Effector memory CD8-positive, alpha-beta T cell (primary cell): ENCODE measurements around the gene SELPLG.
A peak's percentile ranks its signal among the peaks of the same experiment; 100 is the strongest.
"Not testable (repeated sequence)": the region's sequence is repeated elsewhere in the genome, so short reads cannot be mapped to it uniquely, and the experiment has no call there.

Experiments used
- ATAC-seq: fragments of 150-1000 bp; cut with Tn5 transposase; replicated peaks from 2 replicates; pipeline ENCODE4 v1.10.0; 2021; ENCODE audit warnings: mild to moderate bottlenecking, moderate library complexity
- DNase-seq, 3 experiments: peaks; one replicate each; pipeline ENCODE4 v3.0.0; 2021
- H3K27ac Mint-ChIP-seq, 2 donors: one replicate each; pipeline ENCODE4 v1.8.0; 2022; ENCODE audit warnings: mild to moderate bottlenecking in 2 of 2, mixed read lengths in 2 of 2, moderate library complexity in 2 of 2
- H3K27me3 Mint-ChIP-seq, 2 donors: one replicate each; pipeline ENCODE4 v1.8.0; 2022; ENCODE audit warnings: mixed read lengths in 2 of 2
- H3K36me3 Mint-ChIP-seq: one replicate; pipeline ENCODE4 v1.8.0; 2022; ENCODE audit warnings: mild to moderate bottlenecking, moderate library complexity, mixed read lengths; ENCODE audit not compliant: insufficient read depth
- H3K4me1 Mint-ChIP-seq, 2 donors: one replicate each; pipeline ENCODE4 v1.8.0; 2022; ENCODE audit warnings: low read depth in 2 of 2, mixed read lengths in 2 of 2
- H3K4me3 Mint-ChIP-seq, 2 donors: one replicate each; pipeline ENCODE4 v1.8.0; 2022; ENCODE audit warnings: mild to moderate bottlenecking in 2 of 2, mixed read lengths in 2 of 2, moderate library complexity in 2 of 2
- H3K9me3 Mint-ChIP-seq, 2 donors: one replicate each; pipeline ENCODE4 v1.8.0; 2022; ENCODE audit warnings: mixed read lengths in 2 of 2

The SELPLG gene

DNA sequence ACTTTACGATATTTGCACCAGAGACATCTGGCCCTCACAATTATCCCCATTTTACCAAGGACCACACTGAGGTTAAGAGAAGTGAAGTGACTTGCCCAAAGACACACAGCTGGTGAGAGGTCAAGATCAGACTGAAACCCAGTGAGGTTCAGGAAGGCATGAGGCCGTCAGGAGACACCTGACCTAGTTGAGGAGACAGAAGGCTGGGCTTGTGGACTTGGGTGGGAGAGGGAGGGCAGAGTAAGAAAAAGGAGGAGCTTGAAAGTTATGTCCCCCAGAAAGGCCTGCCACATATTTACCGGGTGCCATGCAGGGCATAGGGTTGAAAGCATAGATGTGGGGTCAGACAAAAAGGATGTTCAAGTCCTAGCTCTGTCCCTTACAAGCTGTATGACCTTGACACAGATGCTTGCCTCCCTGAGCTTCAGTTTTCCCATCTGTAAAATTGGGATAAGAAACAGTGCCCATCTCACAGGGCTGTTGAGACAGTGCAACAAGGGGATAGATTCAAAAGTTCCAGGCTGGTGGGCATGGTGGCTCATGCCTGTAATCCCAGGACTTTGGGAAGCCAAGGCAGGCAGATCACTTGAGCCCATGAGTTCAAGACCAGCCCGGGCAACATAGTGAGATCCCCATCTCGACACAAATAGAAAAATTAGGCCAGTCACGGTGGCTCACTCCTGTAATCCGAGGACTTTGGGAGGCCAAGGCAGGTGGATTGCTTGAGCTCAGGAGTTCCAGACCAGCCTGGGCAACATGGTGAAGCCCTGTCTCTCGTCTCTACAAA lies 6.4 kb downstream of the SELPLG start:
- peak overlapping the region; percentile 94 to 99 for H3K27ac Mint-ChIP-seq
- H3K4me3 Mint-ChIP-seq, result peak overlapping the region; percentile 48 to 94
- H3K36me3 Mint-ChIP-seq, result peaks cover 86% of the 10 kb centered on the region
- no peaks in the 10 kb centered on the region for H3K27me3 Mint-ChIP-seq
- peaks cover 64 to 73% of the 10 kb centered on the region in 2 donors for H3K4me1 Mint-ChIP-seq
- ATAC-seq (no peak), DNase-seq (no peak)
- H3K9me3 Mint-ChIP-seq, result no peaks in the 10 kb centered on the region

DNA sequence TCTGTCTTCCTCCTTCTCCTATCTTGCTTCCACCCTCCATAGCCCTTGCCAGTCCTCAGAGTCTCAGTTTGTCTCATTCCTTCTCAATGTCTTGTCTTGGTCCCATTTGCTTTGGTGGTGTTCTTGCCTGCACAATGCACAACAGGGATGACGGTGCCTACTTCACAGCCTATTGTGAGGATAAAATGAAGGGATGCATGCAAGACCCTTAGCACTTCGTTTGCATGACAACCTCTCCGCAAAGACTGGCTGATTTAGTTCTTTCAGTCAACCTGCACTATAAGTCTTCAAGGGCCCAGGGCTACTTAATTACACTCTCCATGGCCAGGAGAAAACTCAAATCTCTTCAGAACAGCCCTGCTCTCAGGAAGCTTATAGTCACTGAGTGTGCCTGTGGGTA lies 8.5 kb downstream of the SELPLG start:
- no peaks in the 10 kb centered on the region for H3K27me3 Mint-ChIP-seq
- peak overlapping the region; percentile 14 to 98 for H3K27ac Mint-ChIP-seq
- ATAC-seq (no peak), DNase-seq (no peak)
- peaks cover 61 to 66% of the 10 kb centered on the region in 2 donors for H3K4me1 Mint-ChIP-seq
- peaks cover 87% of the 10 kb centered on the region for H3K36me3 Mint-ChIP-seq
- H3K4me3 Mint-ChIP-seq, result no peak overlapping the region
- H3K9me3 Mint-ChIP-seq, result no peaks in the 10 kb centered on the region

DNA sequence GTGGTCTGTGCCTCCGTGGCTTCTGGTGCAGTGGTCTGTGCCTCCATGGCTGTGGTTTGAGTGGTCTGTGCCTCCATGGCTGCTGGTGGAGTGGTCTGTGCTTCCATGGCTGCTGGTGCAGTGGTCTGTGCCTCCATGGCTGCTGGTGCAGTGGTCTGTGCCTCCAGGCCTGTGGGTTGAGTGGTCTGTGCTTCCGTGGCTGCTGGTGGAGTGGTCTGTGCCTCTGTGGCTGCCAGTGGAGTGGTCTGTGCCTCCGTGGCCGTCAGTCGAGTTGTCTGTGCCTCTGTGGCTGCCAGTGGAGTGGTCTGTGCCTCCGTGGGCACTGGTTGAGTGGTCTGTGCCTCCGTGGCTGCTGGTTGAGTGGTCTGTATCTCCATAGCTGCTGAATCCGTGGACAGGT lies 10.1 kb downstream of the SELPLG start:
- Mint-ChIP-seq H3K4me3 (peak overlapping the region in 1 of 2 donors; percentile 23), H3K4me1 (peaks cover 57 to 64% of the 10 kb centered on the region in 2 donors), H3K9me3 (no peaks in the 10 kb centered on the region), H3K27ac (peak overlapping the region; percentile 96 to 98), H3K36me3 (peaks cover 84% of the 10 kb centered on the region), H3K27me3 (no peaks in the 10 kb centered on the region)
- DNase-seq (no peak), ATAC-seq (no peak)

DNA sequence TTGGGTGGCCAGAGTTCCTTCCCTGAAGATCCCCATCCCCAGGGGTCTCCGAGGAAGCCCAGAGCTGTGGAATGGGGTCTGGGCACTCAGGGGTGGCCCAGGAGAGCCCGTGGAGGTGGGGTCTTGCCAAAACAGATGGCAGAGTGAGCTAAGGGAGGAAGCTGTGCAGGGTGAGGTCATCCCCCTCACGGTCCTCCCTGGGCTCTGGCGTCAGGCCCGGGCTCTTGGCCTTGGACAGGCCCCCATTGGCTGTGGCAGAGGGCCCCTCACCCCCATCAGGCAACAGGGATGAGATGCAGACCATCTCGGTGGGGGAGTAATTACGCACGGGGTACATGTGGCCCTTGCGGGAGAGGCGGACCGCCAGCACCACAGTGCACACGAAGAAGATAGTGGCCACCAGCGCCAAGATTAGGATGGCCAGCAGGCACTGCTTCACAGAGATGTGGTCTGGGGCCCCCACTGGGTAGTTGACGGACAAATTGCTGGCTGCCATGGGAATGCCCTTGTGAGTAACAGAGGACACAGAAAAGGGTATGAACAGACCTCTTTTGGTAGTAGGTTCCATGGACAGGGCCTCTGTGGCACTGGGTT lies 10.7 kb downstream of the SELPLG start:
- H3K27me3 Mint-ChIP-seq, result no peaks in the 10 kb centered on the region
- DNase-seq (no peak), ATAC-seq (no peak)
- H3K9me3 Mint-ChIP-seq, result no peaks in the 10 kb centered on the region
- peaks cover 82% of the 10 kb centered on the region for H3K36me3 Mint-ChIP-seq
- H3K4me3 Mint-ChIP-seq, result peak overlapping the region in 1 of 2 donors; percentile 74
- H3K27ac Mint-ChIP-seq, result peak overlapping the region; percentile 96 to 98
- peaks cover 57 to 64% of the 10 kb centered on the region in 2 donors for H3K4me1 Mint-ChIP-seq

DNA sequence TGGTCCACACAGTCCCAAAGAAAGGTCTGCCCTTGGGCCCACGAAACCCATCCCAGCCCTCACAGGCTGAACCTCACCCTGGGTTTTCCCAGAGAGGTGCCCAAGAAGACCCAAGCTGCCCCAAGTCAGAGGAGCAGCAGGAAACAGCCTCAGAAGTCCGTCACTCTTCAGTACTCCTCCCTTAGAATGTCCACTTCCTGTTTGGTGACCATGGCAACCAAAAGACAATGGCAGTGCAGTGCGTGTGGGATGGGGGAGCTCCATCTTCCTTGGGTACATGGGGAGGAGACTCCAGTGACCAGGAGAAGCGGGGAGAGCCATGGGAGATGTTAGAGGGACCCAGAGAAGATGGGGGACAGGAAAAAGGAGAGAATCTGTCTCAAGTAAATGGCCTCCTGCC lies 11.3 kb downstream of the SELPLG start:
- peak; percentile 28 for ATAC-seq

DNA sequence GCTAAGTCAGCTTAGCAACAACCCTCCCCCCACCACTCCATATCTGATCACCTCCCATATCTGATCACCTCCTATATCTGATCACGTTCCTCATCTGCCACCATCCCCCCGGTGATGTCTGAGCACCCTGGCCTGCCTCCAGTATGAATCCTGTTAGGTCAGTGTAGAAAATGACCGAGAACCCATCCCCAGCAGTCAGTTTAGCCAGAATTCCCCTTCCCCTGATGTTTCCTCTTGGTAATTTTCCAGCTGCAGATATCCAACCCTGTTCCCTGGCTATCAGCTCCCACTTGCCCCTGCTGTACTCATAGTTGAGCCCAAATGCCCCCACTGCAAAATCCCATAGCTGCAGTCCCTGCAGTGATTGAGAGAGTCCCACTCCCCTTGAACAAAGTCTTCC lies 12.5 kb downstream of the SELPLG start:
- Mint-ChIP-seq H3K27ac (peak overlapping the region; percentile 96 to 98), H3K4me3 (peak overlapping the region in 1 of 2 donors; percentile 0)

More for the DNA sequence above, 11.3 kb downstream of the SELPLG start:
- peaks cover 83% of the 10 kb centered on the region for H3K36me3 Mint-ChIP-seq
- peak overlapping the region; percentile 96 to 98 for H3K27ac Mint-ChIP-seq
- peak overlapping the region; percentile 62 to 74 for H3K4me3 Mint-ChIP-seq
- H3K4me1 Mint-ChIP-seq, result peaks cover 58 to 67% of the 10 kb centered on the region in 2 donors
- H3K27me3 Mint-ChIP-seq, result no peaks in the 10 kb centered on the region
- DNase-seq, result no peak
- no peaks in the 10 kb centered on the region for H3K9me3 Mint-ChIP-seq

DNA sequence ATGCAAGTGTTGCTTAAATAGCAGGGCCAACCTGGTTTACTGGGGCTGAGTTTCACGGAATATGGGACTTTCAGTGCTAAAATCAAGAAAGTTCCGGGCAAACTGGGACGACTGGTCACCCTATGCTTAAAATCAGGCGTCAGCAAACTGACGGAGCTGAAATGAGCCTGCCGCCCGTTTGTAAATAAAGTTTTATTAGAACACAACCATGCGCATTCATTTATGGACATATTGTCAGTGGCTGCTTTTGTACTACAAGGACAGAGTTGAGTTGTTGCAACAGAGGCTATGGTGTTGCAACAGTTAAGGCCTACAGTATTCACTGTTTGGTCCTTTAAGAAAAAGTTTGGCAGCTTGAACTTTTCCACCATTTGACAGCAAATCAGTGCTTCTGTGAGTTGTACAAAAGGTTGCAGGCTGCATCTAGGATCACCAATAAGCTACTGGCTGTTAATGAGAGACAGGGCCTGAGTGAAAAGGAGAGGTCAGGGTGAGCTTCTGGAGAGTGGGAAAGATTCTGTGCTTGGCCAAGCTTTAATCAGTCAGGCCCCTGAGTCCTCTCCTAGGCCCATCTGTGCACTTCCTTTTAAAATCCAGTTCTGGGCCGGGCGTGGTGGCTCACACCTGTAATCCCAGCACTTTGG lies 13.3 kb downstream of the SELPLG start:
- Mint-ChIP-seq H3K4me3 (no peak overlapping the region), H3K27me3 (no peaks in the 10 kb centered on the region), H3K4me1 (peaks cover 60 to 71% of the 10 kb centered on the region in 2 donors), H3K9me3 (peaks cover 0 to 7% of the 10 kb centered on the region in 2 donors), H3K36me3 (peaks cover 76% of the 10 kb centered on the region), H3K27ac (peak overlapping the region; percentile 70 to 98)
- DNase-seq (no peak), ATAC-seq (no peak)

More for the DNA sequence above, 12.5 kb downstream of the SELPLG start:
- ATAC-seq (no peak), DNase-seq (no peak)
- H3K9me3 Mint-ChIP-seq, result peaks cover 0 to 5% of the 10 kb centered on the region in 2 donors
- H3K4me1 Mint-ChIP-seq, result peaks cover 66 to 77% of the 10 kb centered on the region in 2 donors
- no peaks in the 10 kb centered on the region for H3K27me3 Mint-ChIP-seq
- peaks cover 84% of the 10 kb centered on the region for H3K36me3 Mint-ChIP-seq

DNA sequence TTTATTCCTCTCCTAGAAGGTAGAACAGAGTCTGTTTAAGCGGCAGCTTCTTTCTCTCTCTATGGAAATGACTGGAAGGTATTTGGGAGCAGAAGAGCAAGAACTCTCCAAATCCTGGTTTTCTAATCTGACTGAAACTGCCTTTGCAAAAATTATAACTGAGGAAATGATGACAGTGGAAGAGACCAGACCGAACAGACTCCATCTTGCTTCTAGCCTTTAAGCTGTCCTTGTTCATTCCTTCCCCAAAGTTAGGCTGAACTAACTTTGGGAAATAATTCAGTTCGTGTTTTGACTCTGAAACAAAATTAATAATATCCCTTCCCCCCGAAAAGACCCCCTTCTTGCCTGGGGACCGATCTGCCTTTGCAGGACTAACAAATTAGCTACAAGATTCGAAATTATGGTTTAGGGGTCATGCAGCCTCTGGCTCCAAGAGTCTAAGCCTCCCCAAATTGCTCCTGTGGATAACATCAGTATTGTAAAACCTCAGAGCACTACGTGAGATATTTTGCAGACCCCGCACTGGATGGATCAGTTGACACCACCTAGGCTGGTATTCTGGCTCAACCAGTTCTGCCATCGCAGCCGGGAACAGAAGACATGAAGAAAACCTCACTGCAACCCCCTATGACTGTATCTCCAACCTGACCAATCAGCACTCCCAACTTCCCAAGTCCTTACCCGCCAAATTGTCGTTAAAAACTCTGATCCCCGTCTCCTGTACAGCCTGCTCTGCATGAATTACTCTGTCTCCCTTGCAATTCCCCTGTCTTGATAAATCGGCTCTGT lies 14.1 kb downstream of the SELPLG start:
- no peaks in the 10 kb centered on the region for H3K27me3 Mint-ChIP-seq
- DNase-seq, result no peak
- peak overlapping the region; percentile 70 to 98 for H3K27ac Mint-ChIP-seq
- H3K4me1 Mint-ChIP-seq, result peaks cover 55 to 68% of the 10 kb centered on the region in 2 donors
- peaks cover 0 to 7% of the 10 kb centered on the region in 2 donors for H3K9me3 Mint-ChIP-seq
- ATAC-seq, result no peak
- peaks cover 69% of the 10 kb centered on the region for H3K36me3 Mint-ChIP-seq
- peak overlapping the region in 1 of 2 donors; percentile 9 for H3K4me3 Mint-ChIP-seq

DNA sequence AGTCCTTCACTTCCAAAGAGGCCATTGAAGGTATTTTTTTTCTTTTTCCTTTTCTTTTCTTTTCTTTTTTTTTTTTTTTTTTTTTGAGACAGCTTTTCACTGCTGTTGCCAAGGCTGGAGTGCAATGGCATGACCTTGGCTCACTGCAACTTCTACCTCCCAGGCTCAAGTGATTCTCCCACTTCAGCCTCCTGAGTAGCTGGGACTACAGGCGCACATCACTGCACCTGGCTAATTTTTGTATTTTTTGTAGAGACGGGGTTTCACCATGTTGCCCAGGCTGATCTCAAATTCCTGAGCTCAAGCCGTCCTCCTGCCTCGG lies 14.8 kb downstream of the SELPLG start:
- Mint-ChIP-seq H3K27ac (peak overlapping the region; percentile 98 to 99), H3K4me1 (peaks cover 55 to 66% of the 10 kb centered on the region in 2 donors), H3K4me3 (peak overlapping the region; percentile 9 to 25), H3K36me3 (peaks cover 67% of the 10 kb centered on the region)
- H3K27me3 Mint-ChIP-seq, H3K9me3 Mint-ChIP-seq, ATAC-seq, DNase-seq: not testable (repeated sequence)

DNA sequence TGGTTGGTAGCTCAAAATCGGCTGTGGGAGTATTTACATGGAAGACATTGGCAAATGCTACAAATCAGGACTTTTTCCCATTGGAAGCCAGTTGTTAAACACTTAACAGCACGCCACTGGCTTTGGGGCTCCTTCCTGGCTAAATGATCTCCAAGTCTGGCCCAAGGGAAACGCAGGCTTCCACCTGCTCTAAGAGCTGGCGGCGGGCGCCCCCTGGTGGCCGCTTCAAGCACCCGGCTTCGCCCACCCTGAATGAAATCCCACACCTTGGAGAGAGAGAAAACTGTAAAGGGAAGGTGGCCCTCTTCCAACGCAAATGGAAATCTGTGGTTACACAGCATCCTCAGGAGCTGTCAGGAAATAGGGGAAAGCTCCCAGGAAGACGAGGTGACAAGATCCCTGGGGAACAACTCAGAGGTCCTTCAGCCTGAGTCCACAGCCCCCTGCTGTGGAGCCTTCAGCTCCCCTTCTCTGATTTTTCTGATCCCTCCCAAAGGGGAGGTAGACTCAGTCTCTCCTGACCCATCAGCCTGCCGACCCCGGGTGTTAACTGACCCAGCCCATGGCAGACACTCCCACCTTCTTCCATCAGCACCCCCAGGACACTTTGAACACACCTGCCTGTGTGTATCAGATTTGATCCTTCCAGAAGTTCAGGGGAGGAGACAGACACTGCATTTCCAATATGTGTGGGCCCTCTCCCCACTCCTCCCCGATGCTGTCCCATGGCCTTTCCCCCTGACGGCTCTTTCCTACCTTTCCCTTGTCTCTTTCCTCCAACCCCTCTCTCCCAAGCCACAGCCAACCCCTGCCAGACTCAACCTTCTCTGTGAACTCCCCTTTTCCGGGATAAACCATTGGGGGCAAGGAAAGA lies 15.4 kb downstream of the SELPLG start:
- H3K27me3 Mint-ChIP-seq, result no peaks in the 10 kb centered on the region
- ATAC-seq, result peak; percentile 39

DNA sequence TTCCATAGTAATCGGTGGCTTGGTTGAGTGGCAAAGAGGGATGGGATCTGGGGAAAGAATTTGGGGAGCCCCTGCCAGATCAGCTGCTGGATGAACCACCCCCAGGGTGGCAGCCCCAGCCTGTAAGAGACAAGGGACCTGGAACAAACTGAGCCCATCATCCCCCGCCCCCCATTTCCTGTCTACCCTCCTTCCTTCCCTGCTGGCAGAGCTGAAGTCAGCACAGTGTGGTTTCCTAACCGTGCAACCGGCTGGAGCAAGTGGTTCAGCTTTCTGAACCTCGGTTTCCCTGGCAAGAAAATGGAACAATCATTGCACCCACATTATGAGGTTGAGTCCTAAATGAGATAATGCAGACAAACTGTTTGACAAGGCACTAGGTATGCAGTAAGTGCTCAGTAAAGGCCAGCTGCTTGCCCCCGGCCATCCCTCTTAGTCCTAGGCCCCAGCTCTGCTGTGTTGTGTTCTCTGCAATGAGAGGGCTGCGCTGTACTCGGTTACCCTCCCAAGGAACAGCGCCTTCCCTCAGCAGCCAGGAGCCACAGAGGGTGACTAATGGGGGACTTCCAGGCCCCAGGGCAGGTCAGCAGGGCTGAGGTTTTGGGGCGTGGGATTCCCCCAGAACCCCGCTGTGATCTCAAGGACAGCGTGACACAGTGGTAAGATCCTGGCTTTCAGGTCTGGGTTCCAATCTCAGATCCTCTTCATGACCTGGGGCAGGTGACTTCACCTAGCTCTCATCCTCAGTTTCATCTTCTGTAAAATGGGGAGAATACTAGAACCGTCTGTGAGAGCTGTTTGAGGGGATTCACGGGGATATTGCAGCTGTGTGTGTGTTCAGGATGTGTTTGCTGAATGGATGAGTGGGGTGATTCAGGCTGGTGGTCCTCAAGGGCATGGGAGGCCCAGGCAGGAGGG lies 16.5 kb downstream of the SELPLG start:
- Mint-ChIP-seq H3K27me3 (no peaks in the 10 kb centered on the region), H3K4me1 (peaks cover 49 to 63% of the 10 kb centered on the region in 2 donors), H3K36me3 (peaks cover 56% of the 10 kb centered on the region), H3K27ac (peak overlapping the region; percentile 98 to 99), H3K4me3 (peak overlapping the region; percentile 75 to 79), H3K9me3 (peaks cover 0 to 7% of the 10 kb centered on the region in 2 donors)
- DNase-seq, result peak; percentile 63 to 72 (median 71)
- peak; percentile 90 for ATAC-seq

More for the DNA sequence above, 15.4 kb downstream of the SELPLG start:
- peak; percentile 73 to 78 (median 75) for DNase-seq
- H3K36me3 Mint-ChIP-seq, result peaks cover 67% of the 10 kb centered on the region
- H3K9me3 Mint-ChIP-seq, result peaks cover 0 to 7% of the 10 kb centered on the region in 2 donors
- H3K4me3 Mint-ChIP-seq, result peak overlapping the region; percentile 9 to 25
- peak overlapping the region; percentile 98 to 99 for H3K27ac Mint-ChIP-seq
- peaks cover 50 to 62% of the 10 kb centered on the region in 2 donors for H3K4me1 Mint-ChIP-seq
